Measurements from ENCODE around the gene CAPS. TPM values are rescaled to one million over a fixed set of nuclear protein-coding genes. Genes with fewer than 3 reads are reported as not detected.
"Not testable (repeated sequence)": the region's sequence is repeated elsewhere in the genome, so short reads cannot be mapped to it uniquely, and the experiment has no call there.

The CAPS gene
- total RNA-seq, 2 experiments from 2014 or later = 2.1 to 2.8 TPM

- POLR2A ChIA-PET = interaction anchor here (0.6 to 1.9 kb wide), 9 partner anchors 9 to 242 kb away, joined by 3 to 8 read pairs (median 5); partner anchors contain the start of gene CATSPERD
- CTCF ChIA-PET = interaction anchor here (1.0 to 1.8 kb wide), 4 partner anchors 8 to 158 kb away, joined by 3 to 6 read pairs (median 4); no protein-coding TSS in a partner anchor
- Mint-ChIP-seq H3K4me1 (ENCODE audit: low read depth) (peaks cover 93% of the 10 kb centered on the region), H3K27me3 (no peaks in the 10 kb centered on the region), H3K9me3 (no peaks in the 10 kb centered on the region), H3K27ac (peak overlapping the region; percentile 82), H3K4me3 (peak overlapping the region; percentile 11), H3K36me3 (ENCODE audit: low read depth) (peaks cover 22% of the 10 kb centered on the region)
- intact Hi-C loops (cut with micrococcal nuclease) = no loop called here
- DNase-seq (peak; percentile 79), ATAC-seq (peak; percentile 92)
- no peak for TF ChIP-seq CTCF (IDR thresholded peaks at IDR 0.05)
Measured at GRCh38 chr19:5961969-5962945, 48.2 kb downstream of the CAPS start.

- Mint-ChIP-seq H3K4me1 (ENCODE audit: low read depth) (peaks cover 93% of the 10 kb centered on the region), H3K36me3 (ENCODE audit: low read depth) (peaks cover 23% of the 10 kb centered on the region), H3K27ac (peak overlapping the region; percentile 82)
- POLR2A ChIA-PET = interaction anchor here (1.4 to 1.9 kb wide), 3 partner anchors 9 to 12 kb away, joined by 5 to 8 read pairs (median 8); no protein-coding TSS in a partner anchor
- H3K4me3 Mint-ChIP-seq; H3K9me3 Mint-ChIP-seq; H3K27me3 Mint-ChIP-seq; ATAC-seq; intact Hi-C loops (cut with micrococcal nuclease); DNase-seq: not testable (repeated sequence)
- CTCF ChIA-PET = interaction anchor here (1.4 to 1.8 kb wide), 2 partner anchors 12 to 159 kb away, joined by 4 to 5 read pairs; no protein-coding TSS in a partner anchor
Measured at GRCh38 chr19:5963259-5963658, 49.2 kb downstream of the CAPS start.

- TF ChIP-seq CTCF (IDR thresholded peaks at IDR 0.05) = no peak
- Mint-ChIP-seq H3K27me3 (no peaks in the 10 kb centered on the region), H3K9me3 (no peaks in the 10 kb centered on the region), H3K27ac (peak overlapping the region; percentile 82), H3K36me3 (ENCODE audit: low read depth) (peaks cover 22% of the 10 kb centered on the region), H3K4me1 (ENCODE audit: low read depth) (peaks cover 93% of the 10 kb centered on the region), H3K4me3 (no peak overlapping the region)
- intact Hi-C loops (cut with micrococcal nuclease) = no loop called here
- POLR2A ChIA-PET = interaction anchor here (1.3 to 1.9 kb wide), 3 partner anchors 11 to 14 kb away, joined by 3 to 8 read pairs (median 5); no protein-coding TSS in a partner anchor
- ATAC-seq = no peak
- DNase-seq = no peak
- CTCF ChIA-PET = no interaction called here
Measured at GRCh38 chr19:5963855-5964254, 49.8 kb downstream of the CAPS start.

- H3K4me1 Mint-ChIP-seq (ENCODE audit: low read depth) = peaks cover 90% of the 10 kb centered on the region
- ATAC-seq = no peak
- no peaks in the 10 kb centered on the region for H3K27me3 Mint-ChIP-seq
- peak overlapping the region; percentile 82 for H3K27ac Mint-ChIP-seq
- no peaks in the 10 kb centered on the region for H3K9me3 Mint-ChIP-seq
- no peak overlapping the region for H3K4me3 Mint-ChIP-seq
- intact Hi-C loops (cut with micrococcal nuclease) = no loop called here
- DNase-seq = no peak
- H3K36me3 Mint-ChIP-seq (ENCODE audit: low read depth) = peaks cover 22% of the 10 kb centered on the region
- ChIA-PET CTCF (interaction anchor here (0.8 to 7.8 kb wide), 2 partner anchors 12 to 13 kb away, joined by 4 to 108 read pairs; no protein-coding TSS in a partner anchor), POLR2A (interaction anchor here (0.6 to 1.3 kb wide), 4 partner anchors 12 to 332 kb away, joined by 3 to 6 read pairs (median 3); no protein-coding TSS in a partner anchor)
- TF ChIP-seq CTCF (IDR thresholded peaks at IDR 0.05) = no peak
Measured at GRCh38 chr19:5964816-5965565, 50.9 kb downstream of the CAPS start.

Other genes with a start within 250 kb of the CAPS start
- gene MICOS13, start 233.7 kb upstream of the CAPS start, total RNA-seq = 10 to 100 TPM; 49.4 TPM
- gene HSD11B1L, start 233.2 kb upstream of the CAPS start, total RNA-seq = 1 to 10 TPM; 2.7 to 3.5 TPM
- gene RPL36, start 224.0 kb upstream of the CAPS start, total RNA-seq = 1,000 to 10,000 TPM; 1,711 to 1,715 TPM
- gene LONP1, start 194.1 kb upstream of the CAPS start, total RNA-seq = 100 to 1,000 TPM; 324 to 342 TPM
- gene CATSPERD, start 193.6 kb upstream of the CAPS start, total RNA-seq = not detected
- gene PRR22, start 129.5 kb upstream of the CAPS start, total RNA-seq = 1 to 10 TPM; 4.4 to 5.0 TPM
- gene DUS3L, start 123.1 kb upstream of the CAPS start, total RNA-seq = 10 to 100 TPM; 69.6 to 74.5 TPM
- under 1 TPM in 1 of 2 experiments, not detected in 1; 0.72 TPM for gene NRTN, start 109.2 kb upstream of the CAPS start, total RNA-seq
- gene FUT6, start 74.6 kb upstream of the CAPS start, total RNA-seq = not detected
- not detected for gene FUT3, start 62.8 kb upstream of the CAPS start, total RNA-seq
- gene FUT5, start 43.7 kb upstream of the CAPS start, total RNA-seq = not detected
- gene NDUFA11, start 10.5 kb upstream of the CAPS start, total RNA-seq = 100 to 1,000 TPM; 233 to 237 TPM
- gene VMAC, start 9.4 kb upstream of the CAPS start, total RNA-seq = 1 to 10 TPM; 1.2 to 2.5 TPM
- 10 to 100 TPM; 74.3 to 87.5 TPM for gene RANBP3, start 63.9 kb downstream of the CAPS start, total RNA-seq
- gene RFX2, start 196.2 kb downstream of the CAPS start, total RNA-seq = 10 to 100 TPM in 1 of 2 experiments, 1 to 10 TPM in 1; 8.9 to 10.5 TPM
- not detected for gene ACSBG2, start 221.4 kb downstream of the CAPS start, total RNA-seq

Measured in activated CD8-positive, alpha-beta T cell treated with anti-CD3 and anti-CD28 coated beads for 36 hours (primary cell).